Measurements from ENCODE around the gene CD3G. TPM values are rescaled to one million over a fixed set of nuclear protein-coding genes. Genes with fewer than 3 reads are reported as not detected.
"Not testable (repeated sequence)": the region's sequence is repeated elsewhere in the genome, so short reads cannot be mapped to it uniquely, and the experiment has no call there.

The CD3G gene
- 100 to 1,000 TPM; 103 to 106 TPM for total RNA-seq

DNA sequence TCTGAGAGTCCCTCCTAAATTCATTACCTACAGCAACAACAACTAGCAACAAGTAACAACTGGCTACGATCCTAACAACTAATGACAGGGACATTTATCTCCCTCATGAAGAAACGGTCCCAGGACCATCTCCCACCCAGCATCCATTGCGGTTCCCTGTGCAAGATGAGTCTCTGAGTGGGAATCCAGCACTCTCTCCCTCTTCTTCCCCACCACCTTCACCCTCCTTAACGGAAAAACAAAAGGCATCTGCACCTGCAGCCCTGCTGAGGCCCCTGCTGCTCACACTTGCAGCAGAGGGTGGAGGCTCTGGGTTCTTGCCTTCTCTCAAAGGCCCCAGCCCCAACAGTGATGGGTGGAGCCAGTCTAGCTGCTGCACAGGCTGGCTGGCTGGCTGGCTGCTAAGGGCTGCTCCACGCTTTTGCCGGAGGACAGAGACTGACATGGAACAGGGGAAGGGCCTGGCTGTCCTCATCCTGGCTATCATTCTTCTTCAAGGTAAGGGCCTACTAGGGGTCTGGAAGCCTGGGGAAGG is at the start of gene CD3G:
Gene CD3G, plus strand, starts transcription at position 364 of the 535 bp plus-strand sequence. Its CDS starts 80 bp downstream, at position 444.
- CTCF ChIA-PET, result interaction anchor here (1.5 to 9.3 kb wide), 3 partner anchors 10 to 46 kb away, joined by 3 to 110 read pairs (median 9); partner anchors contain the start of gene CD3E
- H3K36me3 Mint-ChIP-seq (ENCODE audit: low read depth), result peaks cover 48% of the 10 kb centered on the region
- H3K4me1 Mint-ChIP-seq (ENCODE audit: low read depth), result peaks cover 50% of the 10 kb centered on the region
- intact Hi-C loops (cut with micrococcal nuclease), result loop anchor here (2.0 kb wide), 2 partner anchors 55 to 127 kb away; no protein-coding TSS in a partner anchor
- no peaks in the 10 kb centered on the region for H3K9me3 Mint-ChIP-seq
- no peaks in the 10 kb centered on the region for H3K27me3 Mint-ChIP-seq (ENCODE audit: low read depth)
- peak within 1 kb of the TSS; percentile 81 for H3K4me3 Mint-ChIP-seq
- DNase-seq, result peak; percentile 81
- H3K27ac Mint-ChIP-seq, result peak within 1 kb of the TSS; percentile 100

DNA sequence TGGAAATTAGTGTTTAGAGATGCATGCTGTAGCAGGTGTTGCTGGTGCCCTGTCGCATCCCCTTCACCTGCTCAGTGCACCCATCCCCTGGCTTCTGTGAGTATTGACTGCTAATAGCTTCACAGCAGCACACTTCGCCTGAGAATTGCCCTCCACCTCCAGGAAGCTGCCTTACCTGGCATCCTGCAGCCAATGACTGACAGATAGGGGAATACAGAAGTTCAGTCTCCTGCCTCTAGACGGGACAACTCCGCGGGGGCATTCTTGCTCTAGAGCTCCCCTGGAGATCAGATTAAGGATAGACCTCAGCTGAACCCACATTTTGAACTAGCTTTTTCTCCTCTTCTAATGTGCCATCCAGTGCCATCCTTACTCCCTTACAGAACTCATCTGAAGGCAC is 48.9 kb upstream of the CD3G start:
- CTCF ChIA-PET, result interaction anchor here (0.5 to 2.7 kb wide), 42 partner anchors 8 to 273 kb away, joined by 3 to 46 read pairs (median 5); partner anchors contain the start of genes CD3D, CD3E, JAML and MPZL2
- Mint-ChIP-seq H3K4me3 (no peak overlapping the region), H3K36me3 (ENCODE audit: low read depth) (no peaks in the 10 kb centered on the region), H3K27ac (no peak overlapping the region), H3K4me1 (ENCODE audit: low read depth) (peaks cover 21% of the 10 kb centered on the region), H3K27me3 (ENCODE audit: low read depth) (no peaks in the 10 kb centered on the region), H3K9me3 (no peaks in the 10 kb centered on the region)
- intact Hi-C loops (cut with micrococcal nuclease), result loop anchor here (1.0 kb wide), 2 partner anchors 150 to 271 kb away; no protein-coding TSS in a partner anchor
- DNase-seq, result no peak

DNA sequence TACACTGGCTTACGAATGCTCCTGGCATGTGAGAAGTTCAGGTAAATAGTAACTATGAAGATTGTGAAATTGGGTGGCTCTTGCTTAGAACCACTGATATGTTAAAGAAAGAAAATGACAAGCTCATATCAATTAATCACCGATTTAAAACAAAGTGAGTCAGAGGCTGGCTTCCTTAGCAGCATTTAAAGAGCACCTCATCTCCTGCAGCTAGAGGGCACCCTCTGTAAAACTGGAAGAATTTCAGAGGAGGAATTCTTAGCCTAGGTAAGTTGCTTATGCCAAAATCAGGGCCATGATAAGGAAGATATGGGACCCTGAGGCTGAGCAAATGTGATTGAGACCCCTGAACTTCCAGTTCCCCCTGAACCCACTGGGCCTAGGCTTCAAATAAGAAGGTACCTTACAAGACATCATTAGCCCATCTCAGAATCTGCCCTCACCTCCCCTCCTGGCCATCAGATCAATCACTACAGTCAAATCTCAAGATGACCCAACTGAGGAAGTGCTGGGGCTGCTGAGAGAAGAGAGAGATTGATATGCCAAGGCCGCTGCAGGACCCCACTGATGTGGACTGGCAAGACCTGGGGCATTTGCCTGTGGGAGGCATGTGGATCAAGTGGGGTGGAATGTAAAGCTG is 48.2 kb upstream of the CD3G start:
- intact Hi-C loops (cut with micrococcal nuclease), result loop anchor here (1.0 kb wide), 4 partner anchors 57 to 270 kb away; no protein-coding TSS in a partner anchor
- H3K27me3 Mint-ChIP-seq (ENCODE audit: low read depth), result no peaks in the 10 kb centered on the region
- no peaks in the 10 kb centered on the region for H3K9me3 Mint-ChIP-seq
- DNase-seq, result peak; percentile 76
- no peaks in the 10 kb centered on the region for H3K36me3 Mint-ChIP-seq (ENCODE audit: low read depth)
- no peak overlapping the region for H3K4me3 Mint-ChIP-seq
- H3K4me1 Mint-ChIP-seq (ENCODE audit: low read depth), result peaks cover 16% of the 10 kb centered on the region
- CTCF ChIA-PET, result interaction anchor here (0.7 to 2.7 kb wide), 41 partner anchors 9 to 272 kb away, joined by 3 to 46 read pairs (median 5); partner anchors contain the start of genes CD3D, CD3E, JAML and MPZL2
- peak overlapping the region; percentile 8 for H3K27ac Mint-ChIP-seq

DNA sequence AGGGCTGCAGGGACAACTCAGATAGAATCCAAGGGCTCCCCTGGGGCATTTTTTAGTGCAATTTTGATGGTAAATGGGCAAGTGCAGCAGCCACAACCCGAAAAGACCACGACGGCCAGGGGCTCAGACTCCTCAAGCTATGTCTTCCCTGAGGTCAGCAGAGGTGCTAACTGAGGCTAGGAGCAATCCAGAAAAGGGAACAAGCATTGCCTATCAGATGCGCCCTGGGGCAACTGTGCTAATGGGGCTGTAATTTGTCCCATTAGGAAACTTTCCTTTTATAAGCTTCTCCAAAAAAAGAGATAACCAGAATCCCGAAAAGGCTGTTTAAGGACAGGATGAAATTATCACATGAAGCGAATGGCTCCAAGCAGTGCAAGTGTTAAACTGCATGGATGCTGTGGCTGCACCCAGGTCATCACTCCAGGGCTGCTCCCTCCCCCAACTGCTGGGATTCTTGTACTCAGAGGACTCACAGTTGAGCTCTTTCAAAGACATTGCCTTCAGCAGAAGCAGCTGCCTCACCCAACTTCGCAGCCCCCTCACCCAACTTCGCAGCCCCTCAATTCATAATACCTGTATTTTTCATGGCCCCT is 42.4 kb upstream of the CD3G start:
- H3K4me1 Mint-ChIP-seq (ENCODE audit: low read depth), result peaks cover 38% of the 10 kb centered on the region
- H3K4me3 Mint-ChIP-seq, result no peak overlapping the region
- H3K27me3 Mint-ChIP-seq (ENCODE audit: low read depth), result no peaks in the 10 kb centered on the region
- H3K36me3 Mint-ChIP-seq (ENCODE audit: low read depth), result peaks cover 16% of the 10 kb centered on the region
- no peak for DNase-seq
- CTCF ChIA-PET, result interaction anchor here (0.5 to 11.5 kb wide), 9 partner anchors 10 to 103 kb away, joined by 3 to 110 read pairs (median 3); partner anchors contain the start of genes CD3D and CD3G
- no peak overlapping the region for H3K27ac Mint-ChIP-seq
- intact Hi-C loops (cut with micrococcal nuclease), result loop anchor here (1.0 kb wide), 1 partner anchor 268 kb away; no protein-coding TSS in a partner anchor
- no peaks in the 10 kb centered on the region for H3K9me3 Mint-ChIP-seq

DNA sequence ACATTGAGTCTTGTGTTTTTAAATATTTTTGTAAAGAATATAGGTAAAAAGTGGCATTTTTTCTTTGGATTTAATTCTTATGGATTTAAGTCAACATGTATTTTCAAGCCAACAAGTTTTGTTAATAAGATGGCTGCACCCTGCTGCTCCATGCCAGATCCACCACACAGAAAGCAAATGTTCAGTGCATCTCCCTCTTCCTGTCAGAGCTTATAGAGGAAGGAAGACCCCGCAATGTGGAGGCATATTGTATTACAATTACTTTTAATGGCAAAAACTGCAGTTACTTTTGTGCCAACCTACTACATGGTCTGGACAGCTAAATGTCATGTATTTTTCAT is 39.9 kb upstream of the CD3G start:
- no peak for DNase-seq
- Mint-ChIP-seq H3K27me3 (ENCODE audit: low read depth) (no peaks in the 10 kb centered on the region), H3K27ac (peak overlapping the region; percentile 100), H3K4me3 (peak overlapping the region; percentile 98), H3K4me1 (ENCODE audit: low read depth) (peaks cover 63% of the 10 kb centered on the region), H3K9me3 (no peaks in the 10 kb centered on the region), H3K36me3 (ENCODE audit: low read depth) (peaks cover 41% of the 10 kb centered on the region)
- intact Hi-C loops (cut with micrococcal nuclease), result loop anchor here (1.0 to 2.0 kb wide), 3 partner anchors 38 to 135 kb away; partner anchors contain the start of gene CD3D
- CTCF ChIA-PET, result interaction anchor here (0.7 to 11.5 kb wide), 10 partner anchors 9 to 158 kb away, joined by 3 to 110 read pairs (median 6); partner anchors contain the start of genes CD3D, CD3G and JAML

DNA sequence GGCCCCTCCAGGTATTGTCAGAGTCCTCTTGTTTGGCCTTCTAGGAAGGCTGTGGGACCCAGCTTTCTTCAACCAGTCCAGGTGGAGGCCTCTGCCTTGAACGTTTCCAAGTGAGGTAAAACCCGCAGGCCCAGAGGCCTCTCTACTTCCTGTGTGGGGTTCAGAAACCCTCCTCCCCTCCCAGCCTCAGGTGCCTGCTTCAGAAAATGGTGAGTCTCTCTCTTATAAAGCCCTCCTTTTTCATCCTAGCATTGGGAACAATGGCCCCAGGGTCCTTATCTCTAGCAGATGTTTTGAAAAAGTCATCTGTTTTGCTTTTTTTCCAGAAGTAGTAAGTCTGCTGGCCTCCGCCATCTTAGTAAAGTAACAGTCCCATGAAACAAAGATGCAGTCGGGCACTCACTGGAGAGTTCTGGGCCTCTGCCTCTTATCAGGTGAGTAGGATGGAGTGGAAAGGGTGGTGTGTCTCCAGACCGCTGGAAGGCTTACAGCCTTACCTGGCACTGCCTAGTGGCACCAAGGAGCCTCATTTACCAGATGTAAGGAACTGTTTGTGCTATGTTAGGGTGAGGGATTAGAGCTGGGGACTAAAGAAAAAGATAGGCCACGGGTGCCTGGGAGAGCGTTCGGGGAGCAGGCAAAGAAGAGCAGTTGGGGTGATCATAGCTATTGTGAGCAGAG is 39.4 kb upstream of the CD3G start, which contains the start of gene CD3E:
Gene CD3E, plus strand, starts transcription at position 163 of the 681 bp plus-strand sequence. Its CDS starts 223 bp downstream, at position 386.
- Mint-ChIP-seq H3K4me1 (ENCODE audit: low read depth) (peaks cover 68% of the 10 kb centered on the region), H3K27me3 (ENCODE audit: low read depth) (no peaks in the 10 kb centered on the region), H3K36me3 (ENCODE audit: low read depth) (peaks cover 46% of the 10 kb centered on the region), H3K27ac (peak within 1 kb of the TSS; percentile 100), H3K4me3 (peak within 1 kb of the TSS; percentile 98), H3K9me3 (no peaks in the 10 kb centered on the region)
- CTCF ChIA-PET, result interaction anchor here (1.0 to 11.5 kb wide), 9 partner anchors 9 to 106 kb away, joined by 3 to 110 read pairs (median 8); partner anchors contain the start of genes CD3D, CD3G and JAML
- peak; percentile 88 for DNase-seq
- intact Hi-C loops (cut with micrococcal nuclease), result loop anchor here (1.0 to 2.0 kb wide), 3 partner anchors 38 to 134 kb away; partner anchors contain the start of gene CD3D

DNA sequence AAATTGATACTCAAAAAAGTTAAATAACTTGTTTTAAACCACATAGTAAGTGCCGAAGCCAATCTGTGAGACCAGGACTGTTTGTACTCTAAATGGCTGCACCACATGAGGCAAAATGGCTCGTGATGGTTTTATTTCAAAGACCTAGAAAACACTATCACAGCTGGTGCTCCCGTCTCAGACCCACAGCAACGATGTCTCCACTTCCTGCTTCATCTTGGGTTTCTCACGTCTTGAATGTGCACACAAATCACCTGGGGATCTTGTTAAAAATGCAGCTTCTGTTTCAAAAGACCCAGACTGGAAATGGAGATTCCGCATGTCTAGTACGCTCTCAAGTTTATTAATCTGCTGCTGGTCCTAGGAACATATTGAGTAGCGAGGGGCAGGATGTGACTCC is 38.4 kb upstream of the CD3G start:
- Mint-ChIP-seq H3K4me1 (ENCODE audit: low read depth) (peaks cover 76% of the 10 kb centered on the region), H3K27me3 (ENCODE audit: low read depth) (no peaks in the 10 kb centered on the region), H3K36me3 (ENCODE audit: low read depth) (peaks cover 53% of the 10 kb centered on the region), H3K9me3 (no peaks in the 10 kb centered on the region), H3K27ac (peak overlapping the region; percentile 100), H3K4me3 (peak overlapping the region; percentile 98)
- DNase-seq, result peak; percentile 61
- CTCF ChIA-PET, result interaction anchor here (0.6 to 11.5 kb wide), 12 partner anchors 10 to 560 kb away, joined by 3 to 110 read pairs (median 4); partner anchors contain the start of genes CD3D, CD3G, JAML and UBE4A
- intact Hi-C loops (cut with micrococcal nuclease), result loop anchor here (2.0 kb wide), 1 partner anchor 133 kb away; no protein-coding TSS in a partner anchor

DNA sequence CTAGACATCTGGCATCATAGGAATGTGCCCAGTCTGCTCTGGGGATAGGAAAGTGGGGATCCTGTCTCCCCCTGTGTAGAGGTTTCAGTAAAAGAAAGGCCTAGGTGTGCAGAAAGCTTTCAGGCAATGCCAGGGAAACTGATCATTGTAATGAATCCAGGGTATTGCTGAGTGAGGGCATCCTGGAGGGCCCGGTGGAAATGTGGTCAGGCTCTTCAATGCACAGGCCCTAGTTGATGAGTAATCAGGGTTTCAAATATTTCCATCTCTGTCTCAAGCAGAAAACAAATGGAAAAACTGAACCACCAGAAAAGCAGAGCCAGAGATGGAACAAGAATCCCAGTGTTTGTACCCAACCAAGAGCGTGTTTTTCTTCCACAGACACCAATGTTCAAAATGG is 37.6 kb upstream of the CD3G start:
- Mint-ChIP-seq H3K9me3 (no peaks in the 10 kb centered on the region), H3K27ac (peak overlapping the region; percentile 100), H3K4me1 (ENCODE audit: low read depth) (peaks cover 79% of the 10 kb centered on the region), H3K4me3 (peak overlapping the region; percentile 98), H3K36me3 (ENCODE audit: low read depth) (peaks cover 59% of the 10 kb centered on the region), H3K27me3 (ENCODE audit: low read depth) (no peaks in the 10 kb centered on the region)
- DNase-seq, result peak; percentile 68
- CTCF ChIA-PET, result interaction anchor here (0.6 to 11.5 kb wide), 7 partner anchors 11 to 559 kb away, joined by 3 to 110 read pairs (median 3); partner anchors contain the start of genes CD3D, CD3G and UBE4A
- intact Hi-C loops (cut with micrococcal nuclease), result no loop called here

DNA sequence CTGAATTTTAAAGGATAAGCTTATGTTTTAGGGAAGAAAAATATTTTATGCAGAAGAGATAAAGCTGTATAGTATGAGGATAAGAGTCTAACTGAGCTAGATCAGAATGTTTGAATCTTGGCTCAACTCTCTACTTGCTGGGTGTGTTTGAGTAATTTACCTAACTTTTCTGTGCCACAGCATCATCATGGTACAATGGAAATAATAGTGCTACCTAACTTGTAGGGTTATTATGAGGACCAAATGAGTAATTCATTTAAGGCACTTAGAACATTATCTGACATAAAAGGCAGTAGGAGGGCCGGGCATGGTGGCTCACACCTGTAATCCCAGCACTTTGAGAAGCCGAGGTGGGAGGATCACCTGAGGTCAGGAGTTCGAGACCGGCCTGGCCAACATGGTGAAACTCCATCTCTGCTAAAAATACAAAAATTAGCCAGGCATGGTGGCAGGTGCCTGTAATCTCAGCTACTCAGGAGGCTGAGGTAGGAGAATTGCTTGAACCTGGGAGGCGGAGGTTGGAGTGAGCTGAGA is 35.1 kb upstream of the CD3G start:
- Mint-ChIP-seq H3K27ac (peak overlapping the region; percentile 100), H3K36me3 (ENCODE audit: low read depth) (peaks cover 76% of the 10 kb centered on the region), H3K4me1 (ENCODE audit: low read depth) (peaks cover 80% of the 10 kb centered on the region)
- H3K27me3 Mint-ChIP-seq (ENCODE audit: low read depth); H3K9me3 Mint-ChIP-seq; H3K4me3 Mint-ChIP-seq; intact Hi-C loops (cut with micrococcal nuclease): not testable (repeated sequence)
- peak; percentile 55 for DNase-seq
- CTCF ChIA-PET, result interaction anchor here (1.0 to 11.5 kb wide), 6 partner anchors 13 to 110 kb away, joined by 3 to 110 read pairs (median 4); partner anchors contain the start of genes CD3D and CD3G

DNA sequence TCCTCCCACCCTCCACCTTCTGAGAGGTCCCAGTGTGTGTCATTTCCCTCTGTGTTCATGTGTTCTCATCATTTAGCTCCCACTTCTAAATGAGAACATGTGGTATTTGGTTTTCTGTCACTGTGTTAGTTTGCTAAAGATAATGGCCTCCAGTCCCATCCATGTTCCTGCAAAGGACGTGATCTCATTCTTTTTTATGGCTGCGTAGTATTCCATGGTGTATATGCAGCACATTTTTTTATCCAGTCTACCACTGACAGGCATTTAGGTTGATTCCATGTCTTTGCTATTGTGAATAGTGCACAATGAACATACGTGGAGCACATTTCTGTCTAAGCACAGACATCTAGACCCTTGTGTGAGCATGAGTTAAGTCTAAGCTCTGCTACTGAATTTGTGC is 33.9 kb upstream of the CD3G start:
- CTCF ChIA-PET, result interaction anchor here (3.6 to 11.5 kb wide), 2 partner anchors 15 to 31 kb away, joined by 22 to 110 read pairs; partner anchors contain the start of genes CD3D and CD3G
- peaks cover 86% of the 10 kb centered on the region for H3K4me1 Mint-ChIP-seq (ENCODE audit: low read depth)
- no peak for DNase-seq
- no peaks in the 10 kb centered on the region for H3K9me3 Mint-ChIP-seq
- H3K36me3 Mint-ChIP-seq (ENCODE audit: low read depth), result peaks cover 80% of the 10 kb centered on the region
- peak overlapping the region; percentile 43 for H3K27ac Mint-ChIP-seq
- H3K27me3 Mint-ChIP-seq (ENCODE audit: low read depth), result no peaks in the 10 kb centered on the region
- intact Hi-C loops (cut with micrococcal nuclease), result no loop called here
- no peak overlapping the region for H3K4me3 Mint-ChIP-seq
